Thyroid gland (tissue), 4 donors: ENCODE measurements around the gene LRP2BP. TPM values are rescaled to one million over a fixed set of nuclear protein-coding genes. Genes with fewer than 3 reads are reported as not detected.
"Not testable (repeated sequence)": the region's sequence is repeated elsewhere in the genome, so short reads cannot be mapped to it uniquely, and the experiment has no call there.

Experiments
- DNase-seq, 2 donors: peaks; one replicate each; pipeline ENCODE4 v3.0.0-alpha.2; 2019
- H3K27ac ChIP-seq, 3 donors: fragments of 200-600 bp; sonication (generic); 1 replicate in 2 of 3; 2 replicates in 1 of 3; pipeline ENCODE4 v1.5.1; 2016 to 2019; ENCODE audit warnings: mild to moderate bottlenecking in 1 of 3, moderate library complexity in 1 of 3
- H3K27me3 ChIP-seq: fragments of 200-600 bp; sonication (generic); one replicate; pipeline ENCODE4 v1.5.1; 2019
- H3K36me3 ChIP-seq, 2 donors: fragments of 200-600 bp; sonication (generic); one replicate each; pipeline ENCODE4 v1.5.1; 2016 to 2019
- H3K4me1 ChIP-seq, 2 donors: fragments of 200-600 bp; sonication (generic); one replicate each; pipeline ENCODE4 v1.5.1; 2017 to 2019
- H3K4me3 ChIP-seq, 3 donors: fragments of 200-600 bp; sonication (generic); replicated peaks in 1 of 3; 1 replicate in 2 of 3; 2 replicates in 1 of 3; pipeline ENCODE4 v1.5.1; 2016; ENCODE audit warnings: mild to moderate bottlenecking in 1 of 3
- H3K9me3 ChIP-seq: fragments of 200-600 bp; sonication (generic); one replicate; pipeline ENCODE4 v1.5.1; 2017
- POLR2A ChIP-seq, 2 donors: fragments of 450-650 bp; IDR thresholded peaks; one replicate each; pipeline ENCODE4 v1.6.1; 2017; ENCODE audit warnings: antibody characterized with exemption in 2 of 2, mild to moderate bottlenecking in 2 of 2, moderate library complexity in 1 of 2
- WGBS, 2 donors: methylation state at CpG; one replicate each; pipeline ENCODE4 v1.1.5; 2017; 5-methylcytosine and 5-hydroxymethylcytosine counted together
- intact Hi-C: fragments of 100-400 bp; cut with DNase I; formaldehyde crosslinking; loops from one replicate; pipeline ENCODE4 v1.15.1; 2023
- small RNA-seq: library from RNA; depleted of rRNA; stranded (forward); fragments of <200 nt; gene quantifications from one replicate; pipeline ENCODE3, GENCODE V24; 2016
- total RNA-seq, 4 donors: library from RNA; depleted of rRNA; stranded (reverse); fragments of >200 nt; gene quantifications; one replicate each; pipeline ENCODE4 v1.2.3, GENCODE V29; 2016
- TF ChIP-seq, protein P1 (sequence below), 6 experiments: fragments of 200-600 bp in 3 of 6; fragments of 450-650 bp in 3 of 6; sonication (generic) in 3 of 6; IDR thresholded peaks; one replicate each; pipeline ENCODE4 v1.5.1; 2016 to 2019; ENCODE audit warnings: antibody characterized with exemption in 6 of 6, mild to moderate bottlenecking in 2 of 6, inconsistent platforms in 1 of 6, moderate library complexity in 1 of 6

LRP2BP gene
- total RNA-seq, 4 donors from 2014 or later, result 1.4 to 3.1 (median 2.3) TPM

DNA sequence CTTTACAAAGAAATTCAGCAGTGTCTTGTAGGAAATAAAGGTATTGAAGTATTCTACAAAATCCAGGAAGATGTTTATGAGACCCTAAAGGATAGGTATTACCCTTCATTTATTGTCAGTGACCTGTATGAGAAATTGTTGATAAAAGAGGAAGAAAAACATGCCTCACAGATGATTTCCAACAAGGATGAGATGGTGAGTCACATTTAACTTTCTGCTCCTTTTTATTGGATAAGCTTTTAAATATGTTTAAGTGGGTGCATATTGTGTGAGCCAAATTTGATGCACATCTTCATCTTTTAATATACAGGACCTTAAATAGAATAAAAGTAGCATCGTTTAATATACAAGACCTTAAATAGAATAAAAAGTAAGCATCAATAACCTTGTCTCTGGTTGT, 72.1 kb downstream of the LRP2BP start:
- DNase-seq, result no peak
- H3K27me3 ChIP-seq, result no peaks in the 10 kb centered on the region
- H3K36me3 ChIP-seq, result no peaks in the 10 kb centered on the region
- peaks cover 7 to 11% of the 10 kb centered on the region in 2 donors for H3K4me1 ChIP-seq
- no peak overlapping the region for H3K27ac ChIP-seq
- 91 to 100% methylated on average over 1 of the region's 1 CpG for WGBS, 2 donors
- no peaks in the 10 kb centered on the region for H3K9me3 ChIP-seq
- TF ChIP-seq, protein P1, sequence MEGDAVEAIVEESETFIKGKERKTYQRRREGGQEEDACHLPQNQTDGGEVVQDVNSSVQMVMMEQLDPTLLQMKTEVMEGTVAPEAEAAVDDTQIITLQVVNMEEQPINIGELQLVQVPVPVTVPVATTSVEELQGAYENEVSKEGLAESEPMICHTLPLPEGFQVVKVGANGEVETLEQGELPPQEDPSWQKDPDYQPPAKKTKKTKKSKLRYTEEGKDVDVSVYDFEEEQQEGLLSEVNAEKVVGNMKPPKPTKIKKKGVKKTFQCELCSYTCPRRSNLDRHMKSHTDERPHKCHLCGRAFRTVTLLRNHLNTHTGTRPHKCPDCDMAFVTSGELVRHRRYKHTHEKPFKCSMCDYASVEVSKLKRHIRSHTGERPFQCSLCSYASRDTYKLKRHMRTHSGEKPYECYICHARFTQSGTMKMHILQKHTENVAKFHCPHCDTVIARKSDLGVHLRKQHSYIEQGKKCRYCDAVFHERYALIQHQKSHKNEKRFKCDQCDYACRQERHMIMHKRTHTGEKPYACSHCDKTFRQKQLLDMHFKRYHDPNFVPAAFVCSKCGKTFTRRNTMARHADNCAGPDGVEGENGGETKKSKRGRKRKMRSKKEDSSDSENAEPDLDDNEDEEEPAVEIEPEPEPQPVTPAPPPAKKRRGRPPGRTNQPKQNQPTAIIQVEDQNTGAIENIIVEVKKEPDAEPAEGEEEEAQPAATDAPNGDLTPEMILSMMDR (IDR thresholded peaks at IDR 0.05), result no peak
- TF ChIP-seq POLR2A (IDR thresholded peaks at IDR 0.05), result no peak
- H3K4me3 ChIP-seq, result no peak overlapping the region
- intact Hi-C loops, result no loop called here

- no peak for DNase-seq
- TF ChIP-seq, protein P1 (IDR thresholded peaks at IDR 0.05), result no peak
- no peak for TF ChIP-seq POLR2A (IDR thresholded peaks at IDR 0.05)
- H3K4me1 ChIP-seq, result peaks cover 7 to 11% of the 10 kb centered on the region in 2 donors
- 88 to 95% methylated on average over 2 of the region's 2 CpGs for WGBS, 2 donors
- no peak overlapping the region for H3K27ac ChIP-seq
- intact Hi-C loops, result no loop called here
- no peaks in the 10 kb centered on the region for H3K9me3 ChIP-seq
- H3K27me3 ChIP-seq, result no peaks in the 10 kb centered on the region
- no peaks in the 10 kb centered on the region for H3K36me3 ChIP-seq
- H3K4me3 ChIP-seq, result no peak overlapping the region
These were observed 72.9 kb downstream of the LRP2BP start for GRCh38 chr4:185322803-185323202.

DNA sequence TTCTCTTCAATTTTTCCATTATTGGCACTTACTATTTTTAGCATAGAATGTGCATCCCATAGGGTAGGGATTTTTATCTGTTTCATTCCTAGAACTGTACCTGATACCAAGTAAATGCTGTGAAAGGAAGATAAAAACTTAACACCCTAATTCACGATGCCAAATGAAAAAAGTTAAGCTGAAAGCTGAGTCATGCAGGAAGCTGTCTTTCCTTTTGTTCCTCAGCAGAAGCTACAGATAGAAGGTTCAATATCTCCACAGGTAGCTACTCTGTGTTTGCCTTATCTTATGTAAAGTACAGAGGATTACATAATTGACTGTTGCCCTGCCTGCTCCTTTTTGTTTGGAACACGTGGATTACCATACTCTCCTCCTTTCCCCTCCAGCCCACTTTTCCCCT, 77.0 kb downstream of the LRP2BP start:
- no peaks in the 10 kb centered on the region for H3K9me3 ChIP-seq
- WGBS, 2 donors, result 68 to 80% methylated on average over 2 of the region's 2 CpGs
- no peaks in the 10 kb centered on the region for H3K27me3 ChIP-seq
- H3K4me1 ChIP-seq, result no peaks in the 10 kb centered on the region
- H3K27ac ChIP-seq, result no peak overlapping the region
- TF ChIP-seq, protein P1 (IDR thresholded peaks at IDR 0.05), result no peak
- TF ChIP-seq POLR2A (IDR thresholded peaks at IDR 0.05), result no peak
- intact Hi-C loops, result no loop called here
- no peaks in the 10 kb centered on the region for H3K36me3 ChIP-seq
- no peak for DNase-seq
- H3K4me3 ChIP-seq, result no peak overlapping the region

DNA sequence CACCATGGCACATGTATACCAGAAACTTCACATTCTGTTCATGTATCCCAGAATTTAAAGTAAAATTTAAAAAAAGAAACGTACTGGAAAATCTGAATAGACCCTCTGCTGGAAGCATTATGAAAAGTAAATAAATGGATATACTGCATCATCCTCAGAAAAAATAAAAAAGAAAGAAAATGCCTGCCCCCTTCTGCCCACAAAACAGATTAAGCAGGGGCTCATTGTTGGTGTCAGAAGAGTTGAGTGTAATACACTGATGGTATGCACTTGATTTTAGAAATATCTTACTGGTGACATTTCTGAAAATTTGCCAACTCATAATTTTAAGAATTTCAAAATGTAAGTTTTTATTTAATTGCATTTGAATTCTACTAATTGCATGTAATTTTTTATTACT, 77.8 kb downstream of the LRP2BP start:
- no peaks in the 10 kb centered on the region for H3K9me3 ChIP-seq
- H3K4me1 ChIP-seq, result no peaks in the 10 kb centered on the region
- intact Hi-C loops, result no loop called here
- TF ChIP-seq, protein P1 (IDR thresholded peaks at IDR 0.05), result no peak
- TF ChIP-seq POLR2A (IDR thresholded peaks at IDR 0.05), result no peak
- no peak overlapping the region for H3K4me3 ChIP-seq
- H3K36me3 ChIP-seq, result no peaks in the 10 kb centered on the region
- no peak overlapping the region for H3K27ac ChIP-seq
- H3K27me3 ChIP-seq, result no peaks in the 10 kb centered on the region
- WGBS, 2 donors, result 89 to 94% methylated on average over 1 of the region's 1 CpG
- no peak for DNase-seq

DNA sequence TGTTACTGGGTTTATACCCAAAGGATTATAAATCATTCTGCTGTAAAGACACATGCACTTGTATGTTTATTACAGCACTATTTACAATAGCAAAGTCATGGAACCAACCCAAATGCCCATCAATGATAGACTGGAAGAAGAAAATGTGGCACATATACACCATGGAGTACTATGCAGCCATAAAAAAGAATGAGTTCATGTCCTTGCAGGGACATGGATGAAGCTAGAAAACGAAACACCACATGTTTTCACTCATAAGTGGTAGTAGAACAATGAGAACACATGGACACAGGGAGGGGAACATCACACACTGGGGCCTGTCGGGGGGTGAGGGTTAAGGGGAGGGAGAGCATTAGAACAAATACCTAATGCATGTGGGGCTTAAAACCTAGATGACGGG, 78.3 kb downstream of the LRP2BP start:
- intact Hi-C loops, H3K36me3 ChIP-seq, H3K9me3 ChIP-seq, H3K27me3 ChIP-seq, H3K4me1 ChIP-seq, DNase-seq, H3K4me3 ChIP-seq, H3K27ac ChIP-seq: not testable (repeated sequence)
- WGBS, 2 donors, result 79 to 84% methylated on average over 3 of the region's 3 CpGs

Small RNA genes within 50 kb of the gene (small RNA-seq; reads per million reads assigned to genes)
- not detected for gene RF00019

Other genes with a start within 250 kb of the LRP2BP start
- gene CFAP97, start 191.9 kb downstream of the LRP2BP start, total RNA-seq, result 10 to 100 TPM; 44.5 to 63.3 (median 59.1) TPM
- gene SNX25, start 186.3 kb downstream of the LRP2BP start, total RNA-seq, result 10 to 100 TPM; 36.9 to 71.3 (median 42.7) TPM
- gene ANKRD37, start 917 bp upstream of the LRP2BP start, total RNA-seq, result 10 to 100 TPM in 2 of 4 donors, 1 to 10 TPM in 2; 3.8 to 17.1 (median 9.8) TPM
- gene UFSP2, start 30.0 kb upstream of the LRP2BP start, total RNA-seq, result 10 to 100 TPM; 44.1 to 59.5 (median 53.4) TPM
- 10 to 100 TPM in 2 of 4 donors, 1 to 10 TPM in 2; 6.8 to 22.1 (median 10.4) TPM for gene CCDC110, start 75.8 kb upstream of the LRP2BP start, total RNA-seq
- gene PDLIM3, start 139.6 kb upstream of the LRP2BP start, total RNA-seq, result 100 to 1,000 TPM; 124 to 411 (median 252) TPM